ENCODE data around the gene MAFB.
A peak's percentile ranks its signal among the peaks of the same experiment; 100 is the strongest.

The MAFB gene

GRCh38 chr20:40714109-40714508 lies 25.1 kb upstream of the MAFB start:
- no peak for DNase-seq (ENCODE audit: low read depth, low spot score)
- no peak for TF ChIP-seq ZNF274 (IDR thresholded peaks at IDR 0.05; ENCODE audit: low read depth, low read length)
- no peak for TF ChIP-seq YY1 (IDR thresholded peaks at IDR 0.05; ENCODE audit: insufficient read depth, insufficient read length)
- no peak for TF ChIP-seq SUZ12 (IDR thresholded peaks at IDR 0.05; ENCODE audit: extremely low read depth, insufficient read depth, insufficient read length)
- Histone ChIP-seq H3K4me1 (ENCODE audit: insufficient read depth, insufficient read length) (peaks cover 3% of the 10 kb centered on the region), H3K4me3 (ENCODE audit: insufficient read length, low read depth) (no peak overlapping the region), H3K9ac (ENCODE audit: insufficient read length, low read depth) (no peak overlapping the region), H3K27me3 (ENCODE audit: insufficient read depth, insufficient read length) (no peaks in the 10 kb centered on the region), H3K36me3 (ENCODE audit: insufficient read depth, insufficient read length, low read length) (no peaks in the 10 kb centered on the region), H3K9me3 (ENCODE audit: insufficient read depth, low read length) (no peaks in the 10 kb centered on the region)

- Histone ChIP-seq H3K27me3 (ENCODE audit: insufficient read depth, insufficient read length) (no peaks in the 10 kb centered on the region), H3K4me1 (ENCODE audit: insufficient read depth, insufficient read length) (peaks cover 3% of the 10 kb centered on the region), H3K4me3 (ENCODE audit: insufficient read length, low read depth) (no peak overlapping the region), H3K9me3 (ENCODE audit: insufficient read depth, low read length) (no peaks in the 10 kb centered on the region), H3K36me3 (ENCODE audit: insufficient read depth, insufficient read length, low read length) (no peaks in the 10 kb centered on the region), H3K9ac (ENCODE audit: insufficient read length, low read depth) (no peak overlapping the region)
- DNase-seq (ENCODE audit: low read depth, low spot score): no peak
- TF ChIP-seq ZNF274 (IDR thresholded peaks at IDR 0.05; ENCODE audit: low read depth, low read length) (no peak), YY1 (IDR thresholded peaks at IDR 0.05; ENCODE audit: insufficient read depth, insufficient read length) (no peak), SUZ12 (IDR thresholded peaks at IDR 0.05; ENCODE audit: extremely low read depth, insufficient read depth, insufficient read length) (no peak)
These were observed 24.5 kb upstream of the MAFB start for GRCh38 chr20:40713508-40713907.

DNA sequence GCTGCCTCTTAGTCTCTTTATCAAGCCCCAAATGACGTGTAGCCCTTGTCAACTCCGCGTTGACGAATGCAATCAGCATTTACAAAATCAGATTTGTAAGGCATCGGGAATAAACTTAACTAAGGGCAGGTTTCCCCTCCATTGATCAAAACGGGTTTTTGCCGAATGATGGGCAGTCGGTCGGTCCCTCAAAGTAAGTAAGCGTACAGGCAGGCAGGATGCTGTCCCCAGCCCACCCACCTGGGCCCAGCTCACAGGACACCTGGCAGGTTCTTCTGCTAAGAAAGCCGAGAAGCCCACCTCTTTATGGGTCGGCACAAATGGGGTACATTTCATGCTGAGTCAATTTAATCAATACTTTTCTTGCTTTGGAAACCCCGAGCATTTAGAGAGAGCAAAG lies 22.0 kb upstream of the MAFB start:
- Histone ChIP-seq H3K4me3 (ENCODE audit: insufficient read length, low read depth) (no peak overlapping the region), H3K27me3 (ENCODE audit: insufficient read depth, insufficient read length) (no peaks in the 10 kb centered on the region), H3K9ac (ENCODE audit: insufficient read length, low read depth) (no peak overlapping the region), H3K4me1 (ENCODE audit: insufficient read depth, insufficient read length) (peaks cover 4% of the 10 kb centered on the region), H3K9me3 (ENCODE audit: insufficient read depth, low read length) (no peaks in the 10 kb centered on the region), H3K36me3 (ENCODE audit: insufficient read depth, insufficient read length, low read length) (no peaks in the 10 kb centered on the region)
- no peak for DNase-seq (ENCODE audit: low read depth, low spot score)
- TF ChIP-seq YY1 (IDR thresholded peaks at IDR 0.05; ENCODE audit: insufficient read depth, insufficient read length) (no peak), ZNF274 (IDR thresholded peaks at IDR 0.05; ENCODE audit: low read depth, low read length) (no peak), SUZ12 (IDR thresholded peaks at IDR 0.05; ENCODE audit: extremely low read depth, insufficient read depth, insufficient read length) (no peak)

- no peaks in the 10 kb centered on the region for H3K36me3 ChIP-seq (ENCODE audit: insufficient read depth, insufficient read length, low read length)
- no peak overlapping the region for H3K4me3 ChIP-seq (ENCODE audit: insufficient read length, low read depth)
- no peak for TF ChIP-seq YY1 (IDR thresholded peaks at IDR 0.05; ENCODE audit: insufficient read depth, insufficient read length)
- TF ChIP-seq ZNF274 (IDR thresholded peaks at IDR 0.05; ENCODE audit: low read depth, low read length): no peak
- TF ChIP-seq SUZ12 (IDR thresholded peaks at IDR 0.05; ENCODE audit: extremely low read depth, insufficient read depth, insufficient read length): no peak
- H3K27me3 ChIP-seq (ENCODE audit: insufficient read depth, insufficient read length): no peaks in the 10 kb centered on the region
- H3K4me1 ChIP-seq (ENCODE audit: insufficient read depth, insufficient read length): peaks cover 4% of the 10 kb centered on the region
- no peaks in the 10 kb centered on the region for H3K9me3 ChIP-seq (ENCODE audit: insufficient read depth, low read length)
- no peak overlapping the region for H3K9ac ChIP-seq (ENCODE audit: insufficient read length, low read depth)
- DNase-seq (ENCODE audit: low read depth, low spot score): no peak
These were observed 21.6 kb upstream of the MAFB start for GRCh38 chr20:40710603-40711002.

- Histone ChIP-seq H3K27me3 (ENCODE audit: insufficient read depth, insufficient read length) (no peaks in the 10 kb centered on the region), H3K9ac (ENCODE audit: insufficient read length, low read depth) (no peak overlapping the region), H3K4me3 (ENCODE audit: insufficient read length, low read depth) (no peak overlapping the region), H3K9me3 (ENCODE audit: insufficient read depth, low read length) (no peaks in the 10 kb centered on the region), H3K4me1 (ENCODE audit: insufficient read depth, insufficient read length) (peaks cover 6% of the 10 kb centered on the region), H3K36me3 (ENCODE audit: insufficient read depth, insufficient read length, low read length) (no peaks in the 10 kb centered on the region)
- TF ChIP-seq SUZ12 (IDR thresholded peaks at IDR 0.05; ENCODE audit: extremely low read depth, insufficient read depth, insufficient read length) (no peak), ZNF274 (IDR thresholded peaks at IDR 0.05; ENCODE audit: low read depth, low read length) (no peak), YY1 (IDR thresholded peaks at IDR 0.05; ENCODE audit: insufficient read depth, insufficient read length) (no peak)
- peak; percentile 75 for DNase-seq (ENCODE audit: low read depth, low spot score)
These were observed 18.0 kb upstream of the MAFB start for GRCh38 chr20:40706977-40707582.

GRCh38 chr20:40705413-40705812 lies 16.4 kb upstream of the MAFB start:
- H3K9ac ChIP-seq (ENCODE audit: insufficient read length, low read depth): no peak overlapping the region
- no peaks in the 10 kb centered on the region for H3K36me3 ChIP-seq (ENCODE audit: insufficient read depth, insufficient read length, low read length)
- no peak for TF ChIP-seq ZNF274 (IDR thresholded peaks at IDR 0.05; ENCODE audit: low read depth, low read length)
- TF ChIP-seq SUZ12 (IDR thresholded peaks at IDR 0.05; ENCODE audit: extremely low read depth, insufficient read depth, insufficient read length): no peak
- TF ChIP-seq YY1 (IDR thresholded peaks at IDR 0.05; ENCODE audit: insufficient read depth, insufficient read length): no peak
- H3K27me3 ChIP-seq (ENCODE audit: insufficient read depth, insufficient read length): no peaks in the 10 kb centered on the region
- H3K4me1 ChIP-seq (ENCODE audit: insufficient read depth, insufficient read length): peaks cover 6% of the 10 kb centered on the region
- no peak for DNase-seq (ENCODE audit: low read depth, low spot score)
- no peaks in the 10 kb centered on the region for H3K9me3 ChIP-seq (ENCODE audit: insufficient read depth, low read length)
- H3K4me3 ChIP-seq (ENCODE audit: insufficient read length, low read depth): no peak overlapping the region

DNA sequence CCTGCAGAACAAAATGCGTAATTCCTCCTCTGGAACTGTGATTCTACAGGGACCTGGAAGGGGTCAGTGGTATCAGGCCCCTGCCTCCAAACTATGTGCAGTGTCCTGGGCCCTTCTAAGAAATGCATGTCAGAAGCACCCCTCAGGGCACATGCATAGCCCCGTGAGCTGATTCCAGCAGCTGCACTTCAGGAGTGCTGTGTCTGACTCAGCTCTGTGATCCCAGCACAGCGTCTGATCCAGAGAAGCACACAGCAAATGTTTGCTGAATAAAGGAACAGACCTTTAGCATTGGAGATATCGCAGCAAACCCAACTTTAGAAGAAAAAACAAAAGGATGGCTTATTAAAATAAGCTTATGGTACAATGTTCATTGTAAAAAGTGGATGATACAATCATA lies 15.8 kb upstream of the MAFB start:
- no peaks in the 10 kb centered on the region for H3K36me3 ChIP-seq (ENCODE audit: insufficient read depth, insufficient read length, low read length)
- H3K9ac ChIP-seq (ENCODE audit: insufficient read length, low read depth): no peak overlapping the region
- DNase-seq (ENCODE audit: low read depth, low spot score): no peak
- H3K9me3 ChIP-seq (ENCODE audit: insufficient read depth, low read length): no peaks in the 10 kb centered on the region
- peaks cover 6% of the 10 kb centered on the region for H3K4me1 ChIP-seq (ENCODE audit: insufficient read depth, insufficient read length)
- H3K4me3 ChIP-seq (ENCODE audit: insufficient read length, low read depth): no peak overlapping the region
- H3K27me3 ChIP-seq (ENCODE audit: insufficient read depth, insufficient read length): no peaks in the 10 kb centered on the region
- TF ChIP-seq SUZ12 (IDR thresholded peaks at IDR 0.05; ENCODE audit: extremely low read depth, insufficient read depth, insufficient read length) (no peak), ZNF274 (IDR thresholded peaks at IDR 0.05; ENCODE audit: low read depth, low read length) (no peak), YY1 (IDR thresholded peaks at IDR 0.05; ENCODE audit: insufficient read depth, insufficient read length) (no peak)

Data from NT2/D1 (cell line).